Left renal cortex interstitium (tissue), 4 donors: ENCODE data around the gene EZH1. TPM values are rescaled to one million over a fixed set of nuclear protein-coding genes. Genes with fewer than 3 reads are reported as not detected.
"Not testable (repeated sequence)": the region's sequence is repeated elsewhere in the genome, so short reads cannot be mapped to it uniquely, and the experiment has no call there.

Experiments used
- DNase-seq, 4 donors: peaks; one replicate each; pipeline ENCODE4 v3.0.0-alpha.2; 2013; ENCODE audit warnings: low read depth in 4 of 4, low spot score in 2 of 4, missing footprints in 1 of 4
- polyA plus RNA-seq, 4 donors: library from polyadenylated mRNA; unstranded; fragments of 120-200 nt; gene quantifications; one replicate each; pipeline ENCODE4 v1.2.1, GENCODE V29; 2013; ENCODE audit not compliant: insufficient read length in 4 of 4

EZH1 gene
- polyA plus RNA-seq, 4 donors: 32.5 to 65.2 (median 51.7) TPM

- DNase-seq: no peak
Measured at GRCh38 chr17:42673266-42673884, 71.5 kb downstream of the EZH1 start.

- DNase-seq: no peak
Measured at GRCh38 chr17:42672038-42672437, 72.8 kb downstream of the EZH1 start.

GRCh38 chr17:42670789-42671657 is 73.8 kb downstream of the EZH1 start:
- no peak for DNase-seq

- DNase-seq: no peak
Measured at GRCh38 chr17:42669977-42670788, 74.7 kb downstream of the EZH1 start.

DNA sequence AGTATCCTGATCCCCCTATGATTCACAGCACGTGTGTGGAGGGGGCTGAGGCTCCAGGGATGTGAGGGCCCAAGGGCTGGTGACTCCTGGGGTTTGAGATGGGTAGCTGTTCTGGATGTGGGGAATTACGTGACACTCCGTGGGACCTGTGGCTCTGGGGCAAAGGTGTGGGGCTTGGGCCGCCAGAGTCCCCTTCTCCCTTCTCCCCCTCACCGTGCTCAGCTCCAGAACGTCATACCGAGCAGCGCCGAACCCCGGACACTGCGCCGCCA is 75.2 kb downstream of the EZH1 start:
- DNase-seq: no peak

DNA sequence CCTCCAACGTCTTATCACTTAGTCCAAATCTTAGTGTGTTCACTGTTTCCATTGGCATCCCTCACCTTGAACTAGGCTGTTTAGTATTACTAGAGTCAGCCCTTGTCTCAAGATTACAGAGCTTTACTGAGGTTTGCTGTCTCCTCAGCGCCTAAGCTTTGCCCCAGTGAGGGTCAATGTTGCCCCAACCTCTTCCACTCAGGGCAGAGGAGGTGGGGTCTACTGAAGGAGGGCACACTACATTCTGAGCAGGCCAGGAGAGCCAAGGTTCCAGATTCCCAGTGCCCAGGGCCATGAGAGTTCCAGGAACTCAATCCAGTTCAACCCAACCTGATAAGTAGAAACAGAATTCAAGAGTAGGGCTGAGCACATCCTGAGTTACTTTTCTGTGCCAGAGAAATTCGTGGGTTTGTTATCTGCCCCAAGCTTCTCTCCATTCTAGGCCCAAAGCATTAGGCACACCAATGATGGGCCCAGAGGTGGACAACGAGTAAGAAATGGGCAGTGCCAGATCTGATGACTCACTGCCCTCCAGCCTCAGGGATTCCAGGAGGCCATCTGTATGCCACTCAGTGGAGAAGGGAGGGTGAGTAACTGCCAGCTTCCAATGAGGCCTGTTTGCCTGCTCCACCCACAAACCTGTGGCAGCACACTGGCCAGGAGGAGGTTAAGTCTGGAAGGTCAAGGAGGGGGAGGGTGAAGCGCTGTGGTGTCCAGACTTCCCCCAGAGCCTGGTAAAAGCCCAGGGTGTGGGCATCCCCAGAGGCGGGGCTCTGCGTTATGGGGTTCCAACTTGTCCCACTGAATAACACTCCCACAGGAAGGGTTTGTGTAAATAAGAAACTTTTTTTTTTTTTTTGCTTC is 77.5 kb downstream of the EZH1 start:
- DNase-seq: no peak

DNA sequence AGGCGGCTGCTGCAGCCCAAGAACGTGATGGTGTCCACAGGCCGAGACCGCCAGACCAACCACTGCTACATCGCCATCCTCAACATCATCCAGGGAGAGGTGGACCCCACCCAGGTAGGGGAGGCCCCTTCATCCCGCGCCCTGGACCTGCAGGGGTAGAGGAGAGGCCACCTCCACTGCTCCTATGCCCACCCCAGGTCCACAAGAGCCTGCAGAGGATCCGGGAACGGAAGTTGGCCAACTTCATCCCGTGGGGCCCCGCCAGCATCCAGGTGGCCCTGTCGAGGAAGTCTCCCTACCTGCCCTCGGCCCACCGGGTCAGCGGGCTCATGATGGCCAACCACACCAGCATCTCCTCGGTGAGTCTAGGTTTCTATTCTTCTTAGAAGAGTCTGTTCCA is 78.7 kb downstream of the EZH1 start:
- DNase-seq: not testable (repeated sequence)

GRCh38 chr17:42665581-42666001 is 79.2 kb downstream of the EZH1 start:
- no peak for DNase-seq

DNA sequence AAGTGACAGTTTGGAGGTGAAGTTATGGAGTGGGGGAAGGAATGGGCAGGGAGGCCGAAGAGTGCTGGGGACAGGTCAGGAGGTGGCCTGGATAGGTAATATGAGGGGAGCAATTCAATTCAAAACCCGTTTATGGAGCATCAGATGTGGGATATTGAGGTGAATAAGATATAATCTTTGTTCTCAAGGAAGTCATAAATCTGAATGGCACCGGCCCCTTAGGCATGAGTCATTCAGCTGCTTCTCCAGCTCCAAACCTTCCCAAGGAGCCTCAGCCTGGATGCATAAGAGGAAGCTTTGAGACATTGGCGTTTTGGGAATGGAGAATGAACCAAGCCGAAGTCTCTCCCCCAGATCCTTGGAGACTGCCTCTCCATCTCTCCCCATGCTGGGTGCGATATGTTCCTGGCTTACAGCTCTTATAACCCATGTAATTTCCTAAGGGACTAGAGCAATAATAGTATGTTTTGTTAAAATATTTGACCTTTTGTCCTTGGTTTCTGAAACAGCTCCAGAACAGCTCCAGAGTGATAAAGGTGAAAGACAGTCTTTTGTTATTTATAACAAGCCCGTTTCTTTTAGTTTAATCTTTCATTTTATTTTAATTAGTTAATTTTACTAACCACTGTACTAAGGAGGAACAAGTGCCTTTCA is 84.0 kb downstream of the EZH1 start:
- DNase-seq: no peak

- not testable (repeated sequence) for DNase-seq
Measured at GRCh38 chr17:42659932-42660274, 84.9 kb downstream of the EZH1 start.

- DNase-seq: peak in 2 of 4 donors; percentile 89 to 92
Measured at GRCh38 chr17:42659079-42659931, 85.5 kb downstream of the EZH1 start, which contains the start of gene TUBG2. TSS of gene TUBG2 (plus strand) at chr17:42659284. CDS start at chr17:42659504, 220 bp downstream.

- no peak for DNase-seq
Measured at GRCh38 chr17:42657824-42658588, 86.8 kb downstream of the EZH1 start.

- no peak for DNase-seq
Measured at GRCh38 chr17:42655528-42655927, 89.3 kb downstream of the EZH1 start.

- peak in 1 of 4 donors; percentile 26 for DNase-seq
Measured at GRCh38 chr17:42653179-42654124, 91.4 kb downstream of the EZH1 start.

GRCh38 chr17:42651392-42651791 is 93.4 kb downstream of the EZH1 start:
- no peak for DNase-seq
